ENCODE measurements around the gene ZNF214. TPM values are rescaled to one million over a fixed set of nuclear protein-coding genes. Genes with fewer than 3 reads are reported as not detected.

ZNF214 gene
- 0.76 and 2.0 TPM in 2 replicates for total RNA-seq (2012; rRNA removed)

- Histone ChIP-seq H3K4me3 (ENCODE audit: low read length) (peak within 1 kb of the TSS; percentile 88), H3K9me3 (replicated peaks; ENCODE audit: low read length) (no peaks in the 10 kb centered on the region), H3K4me1 (ENCODE audit: control insufficient read depth, insufficient read depth, low read length) (peaks cover 14% of the 10 kb centered on the region), H3K27me3 (ENCODE audit: control insufficient read depth, insufficient read depth, low read length) (peaks cover 8% of the 10 kb centered on the region), H3K9ac (ENCODE audit: low read depth, low read length) (peak within 1 kb of the TSS; percentile 76), H3K4me2 (ENCODE audit: low read length) (peak within 1 kb of the TSS; percentile 96), H3K36me3 (ENCODE audit: insufficient read depth, low read length) (no peaks in the 10 kb centered on the region)
These were observed at the start of gene ZNF214, which contains the start of gene NLRP14 for GRCh38 chr11:7020183-7020917. Gene ZNF214, minus strand, starts transcription at chr11:7020346. Its CDS starts 17,511 bp downstream, at chr11:7002835. Gene NLRP14, plus strand, starts transcription at chr11:7020479. Its CDS starts 18,108 bp downstream, at chr11:7038587.

DNA sequence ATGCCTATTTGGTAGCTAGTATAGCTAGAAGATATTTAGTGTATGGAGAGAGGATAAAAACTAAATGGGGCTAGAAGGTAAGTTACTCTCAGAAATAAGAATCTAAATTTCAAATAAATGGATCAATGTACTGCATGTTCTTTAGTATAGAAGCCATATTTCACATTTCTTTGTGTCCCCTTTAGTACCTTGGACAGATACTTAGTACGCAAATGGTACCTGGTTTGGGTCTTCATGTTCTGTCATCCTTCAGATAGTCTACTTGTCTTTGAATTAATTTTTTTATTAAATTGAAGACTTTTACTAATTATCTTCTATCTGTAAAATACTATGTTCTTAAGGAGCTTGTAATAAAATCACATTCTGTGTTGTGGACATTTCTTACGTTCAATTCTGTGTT lies 42.4 kb upstream of the ZNF214 start:
- no peak overlapping the region for H3K4me3 ChIP-seq (ENCODE audit: low read length)
- no peak overlapping the region for H3K9ac ChIP-seq (ENCODE audit: low read depth, low read length)
- H3K36me3 ChIP-seq (ENCODE audit: insufficient read depth, low read length) = no peaks in the 10 kb centered on the region
- H3K9me3 ChIP-seq (replicated peaks; ENCODE audit: low read length) = no peaks in the 10 kb centered on the region
- H3K4me2 ChIP-seq (ENCODE audit: low read length) = no peak overlapping the region
- H3K4me1 ChIP-seq (ENCODE audit: control insufficient read depth, insufficient read depth, low read length) = no peaks in the 10 kb centered on the region
- no peaks in the 10 kb centered on the region for H3K27me3 ChIP-seq (ENCODE audit: control insufficient read depth, insufficient read depth, low read length)

- Histone ChIP-seq H3K4me1 (ENCODE audit: control insufficient read depth, insufficient read depth, low read length) (no peaks in the 10 kb centered on the region), H3K9ac (ENCODE audit: low read depth, low read length) (no peak overlapping the region), H3K9me3 (replicated peaks; ENCODE audit: low read length) (no peaks in the 10 kb centered on the region), H3K4me2 (ENCODE audit: low read length) (no peak overlapping the region), H3K36me3 (ENCODE audit: insufficient read depth, low read length) (no peaks in the 10 kb centered on the region), H3K27me3 (ENCODE audit: control insufficient read depth, insufficient read depth, low read length) (no peaks in the 10 kb centered on the region), H3K4me3 (ENCODE audit: low read length) (no peak overlapping the region)
These were observed 40.7 kb upstream of the ZNF214 start for GRCh38 chr11:7060868-7061267.

GRCh38 chr11:7057641-7058040 lies 37.5 kb upstream of the ZNF214 start:
- H3K36me3 ChIP-seq (ENCODE audit: insufficient read depth, low read length) = no peaks in the 10 kb centered on the region
- H3K4me3 ChIP-seq (ENCODE audit: low read length) = no peak overlapping the region
- H3K27me3 ChIP-seq (ENCODE audit: control insufficient read depth, insufficient read depth, low read length) = no peaks in the 10 kb centered on the region
- no peak overlapping the region for H3K9ac ChIP-seq (ENCODE audit: low read depth, low read length)
- no peaks in the 10 kb centered on the region for H3K9me3 ChIP-seq (replicated peaks; ENCODE audit: low read length)
- H3K4me2 ChIP-seq (ENCODE audit: low read length) = no peak overlapping the region
- no peaks in the 10 kb centered on the region for H3K4me1 ChIP-seq (ENCODE audit: control insufficient read depth, insufficient read depth, low read length)

DNA sequence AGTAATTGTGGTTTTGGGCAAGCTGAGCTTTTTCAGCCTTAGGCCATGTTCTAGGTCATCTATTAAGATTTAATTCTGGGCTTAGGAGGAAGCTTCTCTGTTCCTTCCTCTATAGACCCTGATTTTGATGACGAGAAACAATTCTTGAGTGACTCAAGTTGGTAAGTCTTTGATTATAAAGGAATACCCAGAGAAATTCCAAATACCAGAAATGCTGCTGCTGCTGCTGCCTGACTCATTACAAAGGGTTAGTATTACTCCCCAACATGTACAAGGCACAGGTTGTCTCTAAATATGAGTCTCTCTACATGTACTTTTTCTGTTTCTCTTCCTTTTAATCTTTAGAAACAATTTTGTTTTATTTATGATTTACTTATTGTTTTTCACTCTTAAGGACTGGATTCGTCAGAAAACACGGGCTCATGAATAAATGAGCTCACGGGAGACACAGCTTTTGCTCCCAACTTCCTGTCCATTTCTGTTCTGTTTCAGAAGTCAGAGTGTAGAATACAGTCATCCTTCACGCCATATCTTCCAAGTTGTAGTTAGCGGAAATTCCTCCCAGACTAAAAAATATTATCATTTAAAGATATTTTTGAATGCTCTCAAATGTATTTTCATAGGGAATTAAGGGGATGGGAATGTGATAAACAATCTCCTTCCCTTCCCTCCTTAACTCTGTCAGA lies 36.8 kb upstream of the ZNF214 start:
- no peaks in the 10 kb centered on the region for H3K9me3 ChIP-seq (replicated peaks; ENCODE audit: low read length)
- no peak overlapping the region for H3K9ac ChIP-seq (ENCODE audit: low read depth, low read length)
- no peak overlapping the region for H3K4me3 ChIP-seq (ENCODE audit: low read length)
- no peaks in the 10 kb centered on the region for H3K36me3 ChIP-seq (ENCODE audit: insufficient read depth, low read length)
- H3K27me3 ChIP-seq (ENCODE audit: control insufficient read depth, insufficient read depth, low read length) = no peaks in the 10 kb centered on the region
- no peaks in the 10 kb centered on the region for H3K4me1 ChIP-seq (ENCODE audit: control insufficient read depth, insufficient read depth, low read length)
- no peak overlapping the region for H3K4me2 ChIP-seq (ENCODE audit: low read length)

DNA sequence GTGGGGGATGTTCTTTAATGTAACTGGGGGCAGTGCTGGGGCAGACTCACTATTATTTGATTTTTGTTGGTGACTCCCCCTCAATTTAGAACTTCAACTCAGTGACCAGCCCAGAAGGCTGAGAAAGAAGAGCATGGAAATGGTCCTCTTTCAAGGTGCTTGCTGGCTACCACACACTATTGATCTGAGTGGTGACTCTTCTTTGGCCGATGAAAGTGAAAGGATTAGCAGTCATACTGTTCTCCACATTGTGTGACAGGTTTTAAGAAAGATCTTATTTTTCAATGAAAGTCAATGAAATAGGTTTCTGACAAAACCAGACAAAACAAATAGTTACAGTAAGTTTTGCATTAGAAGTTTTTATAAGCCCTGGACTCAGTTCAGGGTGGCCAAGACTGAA lies 30.0 kb upstream of the ZNF214 start:
- Histone ChIP-seq H3K9me3 (replicated peaks; ENCODE audit: low read length) (no peaks in the 10 kb centered on the region), H3K4me1 (ENCODE audit: control insufficient read depth, insufficient read depth, low read length) (peaks cover 4% of the 10 kb centered on the region), H3K4me2 (ENCODE audit: low read length) (no peak overlapping the region)

DNA sequence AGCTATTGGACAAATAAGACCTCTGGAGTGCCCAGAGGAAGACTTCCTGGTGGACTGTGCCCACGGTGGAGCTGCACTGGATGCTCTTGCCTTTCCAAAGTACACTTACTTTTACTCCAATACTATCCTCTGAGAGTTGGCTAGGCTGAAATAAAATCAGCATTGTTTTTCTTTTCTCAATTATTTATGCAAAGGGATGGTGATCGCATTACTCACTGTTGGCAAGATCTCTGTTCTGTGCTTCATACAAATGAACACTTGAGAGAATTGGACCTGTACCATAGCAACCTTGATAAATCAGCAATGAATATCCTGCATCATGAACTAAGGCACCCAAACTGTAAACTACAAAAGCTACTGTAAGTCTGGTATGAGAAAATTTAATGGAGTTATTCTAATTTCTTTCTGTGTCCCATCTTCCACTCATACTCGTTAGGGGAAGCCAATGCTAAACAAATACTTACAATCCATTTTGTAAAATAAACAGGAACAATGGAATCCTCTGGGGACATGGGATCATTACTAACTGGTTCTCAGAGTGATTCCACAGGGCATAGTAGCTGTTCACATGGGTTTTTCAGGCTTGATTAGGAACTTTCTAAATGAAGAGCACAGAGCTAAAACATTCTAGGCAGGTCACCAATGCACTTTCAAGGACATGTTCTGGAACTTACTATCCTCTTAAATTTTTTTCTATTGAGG lies 26.5 kb upstream of the ZNF214 start:
- peaks cover 6% of the 10 kb centered on the region for H3K27me3 ChIP-seq (ENCODE audit: control insufficient read depth, insufficient read depth, low read length)
- H3K9me3 ChIP-seq (replicated peaks; ENCODE audit: low read length) = no peaks in the 10 kb centered on the region
- H3K4me1 ChIP-seq (ENCODE audit: control insufficient read depth, insufficient read depth, low read length) = peaks cover 4% of the 10 kb centered on the region
- H3K9ac ChIP-seq (ENCODE audit: low read depth, low read length) = no peak overlapping the region
- no peaks in the 10 kb centered on the region for H3K36me3 ChIP-seq (ENCODE audit: insufficient read depth, low read length)
- H3K4me3 ChIP-seq (ENCODE audit: low read length) = no peak overlapping the region
- H3K4me2 ChIP-seq (ENCODE audit: low read length) = no peak overlapping the region

More for the DNA sequence above, 30.0 kb upstream of the ZNF214 start:
- H3K4me3 ChIP-seq (ENCODE audit: low read length) = no peak overlapping the region
- H3K9ac ChIP-seq (ENCODE audit: low read depth, low read length) = no peak overlapping the region
- no peaks in the 10 kb centered on the region for H3K36me3 ChIP-seq (ENCODE audit: insufficient read depth, low read length)
- peaks cover 6% of the 10 kb centered on the region for H3K27me3 ChIP-seq (ENCODE audit: control insufficient read depth, insufficient read depth, low read length)

- no peak overlapping the region for H3K9ac ChIP-seq (ENCODE audit: low read depth, low read length)
- H3K4me1 ChIP-seq (ENCODE audit: control insufficient read depth, insufficient read depth, low read length) = no peaks in the 10 kb centered on the region
- no peaks in the 10 kb centered on the region for H3K36me3 ChIP-seq (ENCODE audit: insufficient read depth, low read length)
- no peaks in the 10 kb centered on the region for H3K9me3 ChIP-seq (replicated peaks; ENCODE audit: low read length)
- H3K4me3 ChIP-seq (ENCODE audit: low read length) = no peak overlapping the region
- peaks cover 27% of the 10 kb centered on the region for H3K27me3 ChIP-seq (ENCODE audit: control insufficient read depth, insufficient read depth, low read length)
- no peak overlapping the region for H3K4me2 ChIP-seq (ENCODE audit: low read length)
These were observed 13.9 kb upstream of the ZNF214 start for GRCh38 chr11:7034019-7034418.

DNA sequence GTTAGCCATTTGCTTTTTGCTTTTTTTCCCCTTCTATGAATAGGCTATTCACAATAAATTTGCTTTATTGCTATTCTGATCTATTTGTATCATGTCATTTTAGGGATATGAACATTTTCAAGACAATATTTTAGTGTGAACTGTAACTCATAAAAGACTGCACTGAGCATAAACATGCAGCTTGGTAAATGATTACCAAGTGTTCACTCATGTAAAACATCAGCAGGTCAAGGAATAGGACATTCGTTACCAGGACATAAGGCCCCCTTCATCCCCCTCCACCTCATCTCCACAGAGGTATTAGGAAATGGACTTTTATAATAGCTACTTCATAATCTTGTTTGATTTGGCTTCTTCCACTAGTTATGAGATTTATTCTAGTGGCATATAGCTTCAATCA lies 12.5 kb upstream of the ZNF214 start:
- H3K4me2 ChIP-seq (ENCODE audit: low read length) = no peak overlapping the region
- no peak overlapping the region for H3K4me3 ChIP-seq (ENCODE audit: low read length)
- no peaks in the 10 kb centered on the region for H3K36me3 ChIP-seq (ENCODE audit: insufficient read depth, low read length)
- H3K4me1 ChIP-seq (ENCODE audit: control insufficient read depth, insufficient read depth, low read length) = no peaks in the 10 kb centered on the region
- H3K9ac ChIP-seq (ENCODE audit: low read depth, low read length) = no peak overlapping the region
- H3K27me3 ChIP-seq (ENCODE audit: control insufficient read depth, insufficient read depth, low read length) = peaks cover 34% of the 10 kb centered on the region
- no peaks in the 10 kb centered on the region for H3K9me3 ChIP-seq (replicated peaks; ENCODE audit: low read length)

DNA sequence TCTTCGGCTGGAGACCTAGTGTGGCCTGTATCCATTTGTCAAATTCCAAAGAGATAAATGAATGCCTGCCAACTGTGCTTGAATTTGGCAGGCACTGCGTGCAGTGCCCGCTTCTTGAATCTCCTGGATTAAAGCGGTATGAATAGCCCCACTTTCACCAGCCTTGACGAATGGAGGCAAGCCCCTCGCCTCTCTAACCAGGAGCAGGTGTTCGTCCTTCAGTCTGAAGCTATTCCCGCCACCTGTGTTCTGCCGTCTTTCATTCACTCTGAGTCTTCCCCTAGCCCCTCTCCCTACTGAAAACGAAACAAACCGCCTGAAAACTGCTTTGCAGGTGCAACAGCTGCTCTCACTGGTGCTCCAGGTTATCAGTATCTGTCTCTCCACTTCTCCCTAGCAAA lies 11.3 kb upstream of the ZNF214 start:
- Histone ChIP-seq H3K9me3 (replicated peaks; ENCODE audit: low read length) (no peaks in the 10 kb centered on the region), H3K4me3 (ENCODE audit: low read length) (no peak overlapping the region), H3K36me3 (ENCODE audit: insufficient read depth, low read length) (no peaks in the 10 kb centered on the region), H3K9ac (ENCODE audit: low read depth, low read length) (no peak overlapping the region), H3K27me3 (ENCODE audit: control insufficient read depth, insufficient read depth, low read length) (peaks cover 34% of the 10 kb centered on the region), H3K4me2 (ENCODE audit: low read length) (no peak overlapping the region), H3K4me1 (ENCODE audit: control insufficient read depth, insufficient read depth, low read length) (no peaks in the 10 kb centered on the region)

GRCh38 chr11:7030836-7031235 lies 10.7 kb upstream of the ZNF214 start:
- H3K9ac ChIP-seq (ENCODE audit: low read depth, low read length) = no peak overlapping the region
- no peaks in the 10 kb centered on the region for H3K36me3 ChIP-seq (ENCODE audit: insufficient read depth, low read length)
- no peaks in the 10 kb centered on the region for H3K4me1 ChIP-seq (ENCODE audit: control insufficient read depth, insufficient read depth, low read length)
- no peaks in the 10 kb centered on the region for H3K9me3 ChIP-seq (replicated peaks; ENCODE audit: low read length)
- H3K4me3 ChIP-seq (ENCODE audit: low read length) = no peak overlapping the region
- H3K27me3 ChIP-seq (ENCODE audit: control insufficient read depth, insufficient read depth, low read length) = peaks cover 34% of the 10 kb centered on the region
- H3K4me2 ChIP-seq (ENCODE audit: low read length) = no peak overlapping the region

Data from skeletal muscle satellite cell (primary cell).